Fibroblast of mammary gland (primary cell): Measurements from ENCODE around the gene HOXA13.

ENCODE experiments used
- DNase-seq: peaks from one replicate; pipeline ENCODE4 v3.0.0-alpha.2; 2010; ENCODE audit warnings: low read depth
- H3K4me3 ChIP-seq: 2 replicates; pipeline ENCODE4 v1.5.1; 2011; ENCODE audit warnings: low read depth, mild to moderate bottlenecking, low read length, moderate library complexity; ENCODE audit not compliant: control insufficient read depth
- CTCF ChIP-seq: conservative IDR thresholded peaks from 2 replicates; pipeline ENCODE4 v1.5.1; 2011; ENCODE audit warnings: low read depth, low read length, inconsistent platforms; ENCODE audit not compliant: control insufficient read depth, insufficient read depth

Gene HOXA13

GRCh38 chr7:27202018-27202861 lies 2.3 kb upstream of the HOXA13 start:
- TF ChIP-seq CTCF: no peak
- no peak overlapping the region for H3K4me3 ChIP-seq
- no peak for DNase-seq

- no peak for TF ChIP-seq CTCF
- DNase-seq: no peak
- H3K4me3 ChIP-seq: no peak overlapping the region
These were observed 1.7 kb upstream of the HOXA13 start for GRCh38 chr7:27201580-27202017.

DNA sequence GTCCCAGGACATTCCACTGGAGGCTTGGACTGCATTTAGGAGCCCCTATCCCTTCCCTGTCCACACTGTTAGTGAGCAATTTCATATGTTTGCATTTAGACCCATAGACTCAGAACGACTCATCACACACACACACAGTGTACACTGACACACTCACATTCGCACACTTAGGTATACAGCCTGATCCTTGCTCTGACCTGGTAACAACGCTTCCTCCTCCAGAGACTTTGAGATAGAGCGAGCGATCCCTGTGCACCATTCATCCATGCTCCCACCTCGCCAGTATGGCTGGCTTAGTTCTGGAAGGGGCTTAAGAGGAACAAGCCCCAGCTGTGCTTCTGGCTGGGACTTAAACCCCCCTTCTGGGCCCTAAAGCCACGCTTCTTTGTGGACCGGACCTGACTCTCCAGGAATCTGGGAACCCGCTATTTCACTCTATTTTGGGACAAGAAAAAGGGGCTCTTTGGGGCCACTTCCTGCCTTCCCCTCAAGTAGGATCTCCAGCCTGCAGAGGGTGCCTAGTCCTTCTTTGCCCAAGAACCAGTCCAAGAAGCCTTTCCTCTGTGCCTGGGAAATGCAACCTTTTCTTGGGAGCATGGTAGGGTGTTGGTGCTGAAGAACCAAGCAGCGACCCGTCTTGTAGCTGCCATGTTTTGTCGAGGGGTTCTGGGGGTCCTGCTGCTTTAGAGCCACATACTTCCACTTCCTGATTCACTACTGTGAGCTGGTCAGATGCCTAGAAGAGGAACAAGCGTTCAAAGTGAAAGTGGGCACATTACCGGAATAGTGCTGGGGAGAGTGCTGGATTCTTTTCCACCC lies 1.1 kb upstream of the HOXA13 start:
- no peak for DNase-seq
- no peak overlapping the region for H3K4me3 ChIP-seq
- TF ChIP-seq CTCF: no peak

DNA sequence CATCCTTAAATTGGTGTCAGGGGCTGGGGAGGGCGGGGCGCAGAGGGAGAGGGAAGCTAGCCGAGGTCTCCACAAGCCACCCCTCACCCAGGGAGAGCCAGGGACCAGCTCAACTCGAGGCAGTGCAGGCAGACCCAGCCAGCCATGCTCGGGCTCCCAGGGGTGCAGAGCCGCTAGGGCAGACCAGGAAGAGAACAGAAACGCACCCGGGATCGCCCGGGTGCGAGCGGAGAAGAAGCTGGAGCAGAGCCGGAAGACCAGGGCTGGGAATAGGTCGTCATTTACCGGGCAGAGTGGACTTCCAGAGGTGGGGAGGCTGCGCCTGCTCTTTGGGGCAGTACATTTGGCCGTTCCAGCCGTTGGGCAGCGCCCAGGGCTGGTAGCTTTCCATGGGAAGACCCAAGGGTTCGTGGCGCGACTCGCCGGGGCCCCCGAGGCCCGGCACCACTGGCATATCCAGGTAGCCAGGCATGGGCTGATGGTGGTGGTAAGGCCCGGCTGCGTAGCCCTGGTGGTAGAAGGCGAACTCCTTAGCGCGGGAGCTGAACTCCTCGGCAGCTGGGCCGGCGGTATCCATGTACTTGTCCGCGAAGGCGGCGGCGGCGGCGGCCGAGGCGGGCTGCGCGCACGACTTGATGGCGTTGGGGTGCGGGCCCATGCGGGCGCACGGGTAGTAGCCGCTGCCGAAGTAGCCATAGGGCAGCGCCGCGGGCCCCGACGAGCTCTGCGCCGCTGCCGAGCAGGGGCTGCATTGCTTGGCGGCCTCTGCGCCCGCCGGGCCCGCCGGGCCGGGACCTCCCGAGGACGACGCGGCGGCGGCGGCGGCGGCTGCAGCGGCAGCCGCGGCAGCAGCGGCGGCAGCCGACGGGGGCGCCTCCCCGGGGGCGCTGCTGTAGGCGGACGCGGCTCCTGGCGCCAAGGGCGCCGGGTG lies 755 bp downstream of the HOXA13 start:
- no peak for DNase-seq
- H3K4me3 ChIP-seq: no peak overlapping the region
- TF ChIP-seq CTCF: no peak

DNA sequence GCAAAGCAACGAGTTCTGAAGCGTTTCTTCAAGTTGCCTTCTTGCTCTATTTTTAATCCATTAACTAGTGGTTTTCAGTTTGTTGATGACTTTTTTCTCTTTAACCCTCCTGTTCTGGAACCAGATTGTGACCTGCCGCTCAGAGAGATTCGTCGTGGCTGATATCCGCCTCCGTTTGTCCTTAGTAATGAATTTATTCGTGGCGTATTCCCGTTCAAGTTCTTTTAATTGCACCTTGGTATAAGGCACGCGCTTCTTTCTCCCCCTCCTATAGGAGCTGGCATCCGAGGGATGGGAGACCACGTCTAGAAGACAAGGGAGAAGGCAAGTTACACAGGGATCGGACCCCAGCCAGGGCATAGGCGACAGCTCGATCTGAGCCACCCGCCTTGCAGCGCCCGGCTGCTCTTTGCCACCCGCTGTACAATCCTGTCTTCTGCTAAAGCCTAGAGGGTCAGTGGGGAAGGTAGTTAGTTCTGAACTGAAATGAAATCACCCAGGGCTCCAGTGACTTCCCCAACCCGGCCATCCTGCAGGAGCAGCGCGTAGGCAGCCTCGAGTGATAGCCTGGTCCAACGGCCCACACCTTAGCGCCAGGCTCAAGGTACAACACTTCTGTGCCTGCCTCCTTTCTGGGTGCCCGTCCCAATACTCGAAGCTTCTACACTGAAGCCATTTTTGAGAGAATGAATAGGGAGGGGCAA lies 1.6 kb downstream of the HOXA13 start:
- TF ChIP-seq CTCF: no peak
- DNase-seq: no peak
- no peak overlapping the region for H3K4me3 ChIP-seq
